Skeletal muscle tissue (tissue), 4 donors: ENCODE measurements around the gene TRIO. TPM values are rescaled to one million over a fixed set of nuclear protein-coding genes. Genes with fewer than 3 reads are reported as not detected.

ENCODE experiments used
- H3K27ac ChIP-seq: one replicate; pipeline ENCODE4 v1.7.0; 2013; ENCODE audit warnings: mild to moderate bottlenecking, low read depth, low read length, inconsistent platforms
- H3K27me3 ChIP-seq, 3 donors: one replicate each; pipeline ENCODE4 v1.7.0; 2013; ENCODE audit warnings: low read length in 3 of 3; ENCODE audit not compliant: control insufficient read depth in 3 of 3, insufficient read depth in 3 of 3
- H3K36me3 ChIP-seq, 3 donors: one replicate each; pipeline ENCODE4 v1.7.0; 2013; ENCODE audit warnings: low read length in 3 of 3; ENCODE audit not compliant: control insufficient read depth in 3 of 3, insufficient read depth in 3 of 3
- H3K4me1 ChIP-seq, 3 donors: one replicate each; pipeline ENCODE4 v1.7.0; 2013; ENCODE audit warnings: low read length in 3 of 3, mild to moderate bottlenecking in 3 of 3; ENCODE audit not compliant: control insufficient read depth in 3 of 3, insufficient read depth in 3 of 3
- H3K4me3 ChIP-seq, 3 donors: one replicate each; pipeline ENCODE4 v1.7.0; 2013; ENCODE audit warnings: low read length in 3 of 3
- H3K9ac ChIP-seq, 3 donors: one replicate each; pipeline ENCODE4 v1.7.0; 2013; ENCODE audit warnings: low read length in 3 of 3, mild to moderate bottlenecking in 3 of 3, moderate library complexity in 2 of 3, low read depth in 1 of 3
- H3K9me3 ChIP-seq, 3 donors: one replicate each; pipeline ENCODE4 v1.7.0; 2013; ENCODE audit warnings: low read length in 3 of 3; ENCODE audit not compliant: control insufficient read depth in 3 of 3
- total RNA-seq: library from RNA; depleted of rRNA; stranded (reverse); fragments of >200 nt; gene quantifications from one replicate; pipeline ENCODE4 v1.2.3, GENCODE V29; 2014
- donor health status: Osteomylitis.

The TRIO gene
- total RNA-seq, 1 donor from 2014 or later, result 200 TPM

GRCh38 chr5:14556015-14556414, 412.9 kb downstream of the TRIO start:
- no peaks in the 10 kb centered on the region for H3K9me3 ChIP-seq
- no peak overlapping the region for H3K4me3 ChIP-seq
- no peak overlapping the region for H3K27ac ChIP-seq
- H3K27me3 ChIP-seq, result no peaks in the 10 kb centered on the region
- H3K36me3 ChIP-seq, result no peaks in the 10 kb centered on the region
- H3K4me1 ChIP-seq, result peaks cover 0 to 5% (median 3%) of the 10 kb centered on the region in 3 donors
- no peak overlapping the region for H3K9ac ChIP-seq

- Histone ChIP-seq H3K27ac (no peak overlapping the region), H3K36me3 (no peaks in the 10 kb centered on the region), H3K9ac (no peak overlapping the region), H3K4me1 (peaks cover 0 to 5% (median 3%) of the 10 kb centered on the region in 3 donors), H3K27me3 (no peaks in the 10 kb centered on the region), H3K9me3 (no peaks in the 10 kb centered on the region), H3K4me3 (no peak overlapping the region)
These were observed 414.1 kb downstream of the TRIO start for GRCh38 chr5:14557203-14557770.

GRCh38 chr5:14557791-14558415, 414.8 kb downstream of the TRIO start:
- Histone ChIP-seq H3K4me1 (peaks cover 0 to 5% (median 3%) of the 10 kb centered on the region in 3 donors), H3K36me3 (no peaks in the 10 kb centered on the region), H3K9me3 (no peaks in the 10 kb centered on the region), H3K4me3 (no peak overlapping the region), H3K27ac (no peak overlapping the region), H3K27me3 (no peaks in the 10 kb centered on the region), H3K9ac (no peak overlapping the region)

Other genes starting within 250 kb of the TRIO start
- gene DNAH5, start 198.7 kb upstream of the TRIO start, total RNA-seq, result 1.0 TPM